Measurements from ENCODE around the gene RINT1.

RINT1 gene

GRCh38 chr7:105530546-105530945 lies 1.5 kb upstream of the RINT1 start:
- no peak for DNase-seq

GRCh38 chr7:105532709-105533460 lies 884 bp downstream of the RINT1 start:
- no peak for DNase-seq

GRCh38 chr7:105538339-105538738 lies 6.3 kb downstream of the RINT1 start:
- no peak for DNase-seq

GRCh38 chr7:105559926-105560325 lies 27.9 kb downstream of the RINT1 start:
- DNase-seq, result no peak

GRCh38 chr7:105565190-105565589 lies 33.2 kb downstream of the RINT1 start:
- peak in 3 of 56 donors; percentile 2 to 9 (median 8) for DNase-seq

- no peak for DNase-seq
Measured at GRCh38 chr7:105567024-105567423, 35.0 kb downstream of the RINT1 start.

GRCh38 chr7:105567821-105568220 lies 35.8 kb downstream of the RINT1 start:
- no peak for DNase-seq

- no peak for DNase-seq
Measured at GRCh38 chr7:105571891-105572290, 39.9 kb downstream of the RINT1 start.

GRCh38 chr7:105577251-105577650 lies 45.2 kb downstream of the RINT1 start:
- no peak for DNase-seq

GRCh38 chr7:105578496-105578895 lies 46.5 kb downstream of the RINT1 start:
- DNase-seq, result no peak

GRCh38 chr7:105580022-105580740 lies 48.2 kb downstream of the RINT1 start:
- DNase-seq, result peak in 14 of 56 donors; percentile 4 to 39 (median 24)

- DNase-seq, result peak in 55 of 56 donors; percentile 11 to 90 (median 67)
Measured at GRCh38 chr7:105581066-105581811, 49.2 kb downstream of the RINT1 start, which contains the start of gene EFCAB10. Gene EFCAB10, minus strand, starts transcription at chr7:105581493. Its CDS starts 30 bp downstream, at chr7:105581463.

- DNase-seq, result no peak
Measured at GRCh38 chr7:105583061-105583460, 51.1 kb downstream of the RINT1 start.

- no peak for DNase-seq
Measured at GRCh38 chr7:105584165-105584564, 52.2 kb downstream of the RINT1 start.

GRCh38 chr7:105585850-105586500 lies 54.0 kb downstream of the RINT1 start:
- no peak for DNase-seq

GRCh38 chr7:105587909-105588635 lies 56.1 kb downstream of the RINT1 start:
- DNase-seq, result no peak

- DNase-seq, result peak in 54 of 56 donors; percentile 5 to 89 (median 62)
Measured at GRCh38 chr7:105589356-105590077, 57.5 kb downstream of the RINT1 start.

- DNase-seq, result no peak
Measured at GRCh38 chr7:105590793-105591192, 58.8 kb downstream of the RINT1 start.

GRCh38 chr7:105591522-105591921 lies 59.5 kb downstream of the RINT1 start:
- DNase-seq, result no peak

- DNase-seq, result no peak
Measured at GRCh38 chr7:105594034-105594433, 62.0 kb downstream of the RINT1 start.

All from nucleus accumbens (tissue), 56 donors.